Kidney capillary endothelial cell (primary cell): ENCODE measurements around the gene ITGAE.
"Not testable (repeated sequence)": the region's sequence is repeated elsewhere in the genome, so short reads cannot be mapped to it uniquely, and the experiment has no call there.

ENCODE experiments used
- DNase-seq: peaks from one replicate; pipeline ENCODE4 v3.0.0-alpha.2; 2018; ENCODE audit warnings: low spot score

ITGAE gene, protein sequence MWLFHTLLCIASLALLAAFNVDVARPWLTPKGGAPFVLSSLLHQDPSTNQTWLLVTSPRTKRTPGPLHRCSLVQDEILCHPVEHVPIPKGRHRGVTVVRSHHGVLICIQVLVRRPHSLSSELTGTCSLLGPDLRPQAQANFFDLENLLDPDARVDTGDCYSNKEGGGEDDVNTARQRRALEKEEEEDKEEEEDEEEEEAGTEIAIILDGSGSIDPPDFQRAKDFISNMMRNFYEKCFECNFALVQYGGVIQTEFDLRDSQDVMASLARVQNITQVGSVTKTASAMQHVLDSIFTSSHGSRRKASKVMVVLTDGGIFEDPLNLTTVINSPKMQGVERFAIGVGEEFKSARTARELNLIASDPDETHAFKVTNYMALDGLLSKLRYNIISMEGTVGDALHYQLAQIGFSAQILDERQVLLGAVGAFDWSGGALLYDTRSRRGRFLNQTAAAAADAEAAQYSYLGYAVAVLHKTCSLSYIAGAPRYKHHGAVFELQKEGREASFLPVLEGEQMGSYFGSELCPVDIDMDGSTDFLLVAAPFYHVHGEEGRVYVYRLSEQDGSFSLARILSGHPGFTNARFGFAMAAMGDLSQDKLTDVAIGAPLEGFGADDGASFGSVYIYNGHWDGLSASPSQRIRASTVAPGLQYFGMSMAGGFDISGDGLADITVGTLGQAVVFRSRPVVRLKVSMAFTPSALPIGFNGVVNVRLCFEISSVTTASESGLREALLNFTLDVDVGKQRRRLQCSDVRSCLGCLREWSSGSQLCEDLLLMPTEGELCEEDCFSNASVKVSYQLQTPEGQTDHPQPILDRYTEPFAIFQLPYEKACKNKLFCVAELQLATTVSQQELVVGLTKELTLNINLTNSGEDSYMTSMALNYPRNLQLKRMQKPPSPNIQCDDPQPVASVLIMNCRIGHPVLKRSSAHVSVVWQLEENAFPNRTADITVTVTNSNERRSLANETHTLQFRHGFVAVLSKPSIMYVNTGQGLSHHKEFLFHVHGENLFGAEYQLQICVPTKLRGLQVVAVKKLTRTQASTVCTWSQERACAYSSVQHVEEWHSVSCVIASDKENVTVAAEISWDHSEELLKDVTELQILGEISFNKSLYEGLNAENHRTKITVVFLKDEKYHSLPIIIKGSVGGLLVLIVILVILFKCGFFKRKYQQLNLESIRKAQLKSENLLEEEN

DNA sequence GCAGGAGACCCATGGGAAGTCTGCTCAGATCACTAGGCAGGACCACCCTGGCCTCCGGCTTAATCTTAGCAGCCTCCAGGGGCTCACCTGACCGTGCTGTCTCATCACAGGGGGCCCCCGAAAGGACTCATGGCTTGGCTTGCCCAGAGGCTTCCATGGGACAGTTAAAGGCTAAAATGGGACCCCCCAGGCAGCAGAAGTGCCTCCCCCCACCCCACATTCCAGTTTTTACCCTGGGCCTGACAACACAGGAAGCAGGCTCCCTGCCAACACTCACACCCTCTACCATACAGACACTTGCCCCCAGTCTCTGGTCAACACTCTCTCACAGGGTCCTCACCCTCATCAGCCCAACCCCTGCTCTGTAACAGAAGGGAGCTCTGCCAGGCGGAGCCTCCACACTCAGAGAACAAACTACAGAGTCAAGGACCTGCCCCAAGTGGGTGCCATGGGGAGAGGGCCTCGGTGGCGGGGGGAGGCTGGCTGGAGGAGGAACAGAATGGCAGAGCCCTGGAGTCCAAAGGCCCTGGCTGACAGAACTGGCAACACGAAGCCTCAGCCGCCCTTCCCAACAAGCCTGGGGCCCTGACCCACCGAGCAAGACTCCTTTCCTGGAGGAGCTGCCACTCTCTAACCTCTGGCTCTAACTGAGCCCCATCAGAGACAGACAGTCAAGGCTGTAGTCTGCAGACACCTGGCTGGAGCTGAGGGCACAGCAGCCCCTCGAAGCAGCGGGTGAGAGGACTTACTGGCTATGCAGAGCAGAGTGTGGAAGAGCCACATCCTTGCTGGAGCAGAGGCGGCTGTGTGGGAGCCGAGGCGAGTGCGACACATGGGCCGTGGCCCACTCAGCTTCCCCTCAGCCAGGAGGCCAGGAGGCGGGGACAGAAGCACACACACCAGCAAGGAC is at the start of gene ITGAE:
Gene ITGAE (minus strand): TSS at position 827 of the 910 bp plus-strand sequence. CDS start 44 bp downstream, at position 783.
- no peak for DNase-seq

DNA sequence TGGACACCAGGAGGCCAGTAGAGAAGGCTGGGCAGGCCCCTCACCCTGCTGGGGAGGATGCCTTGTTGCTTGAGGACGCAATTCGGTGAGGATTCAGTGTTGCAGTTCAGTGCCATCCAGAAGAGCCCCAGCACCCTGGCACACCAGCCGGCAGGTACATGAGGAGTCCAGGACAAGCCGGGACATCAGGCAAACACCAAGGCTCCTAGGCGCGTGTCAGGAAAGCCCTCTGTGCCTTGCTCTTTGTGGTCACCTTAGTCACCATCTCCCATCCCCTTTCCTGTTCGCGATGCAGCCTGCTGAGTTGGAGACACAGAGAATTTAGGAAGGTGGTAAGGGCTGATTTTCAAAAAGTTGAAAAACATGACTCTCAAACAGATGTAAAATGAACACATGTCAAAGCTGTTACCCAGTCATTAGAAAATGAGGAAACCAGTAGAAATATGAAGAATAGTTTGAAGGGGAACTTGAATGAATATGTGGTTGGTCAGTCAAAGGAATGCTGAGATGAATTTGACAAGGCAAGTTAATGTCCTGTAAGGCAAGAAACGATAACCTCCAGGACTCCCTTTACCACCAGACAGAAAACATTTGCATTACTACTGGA is 47.3 kb upstream of the ITGAE start:
- DNase-seq = no peak

DNA sequence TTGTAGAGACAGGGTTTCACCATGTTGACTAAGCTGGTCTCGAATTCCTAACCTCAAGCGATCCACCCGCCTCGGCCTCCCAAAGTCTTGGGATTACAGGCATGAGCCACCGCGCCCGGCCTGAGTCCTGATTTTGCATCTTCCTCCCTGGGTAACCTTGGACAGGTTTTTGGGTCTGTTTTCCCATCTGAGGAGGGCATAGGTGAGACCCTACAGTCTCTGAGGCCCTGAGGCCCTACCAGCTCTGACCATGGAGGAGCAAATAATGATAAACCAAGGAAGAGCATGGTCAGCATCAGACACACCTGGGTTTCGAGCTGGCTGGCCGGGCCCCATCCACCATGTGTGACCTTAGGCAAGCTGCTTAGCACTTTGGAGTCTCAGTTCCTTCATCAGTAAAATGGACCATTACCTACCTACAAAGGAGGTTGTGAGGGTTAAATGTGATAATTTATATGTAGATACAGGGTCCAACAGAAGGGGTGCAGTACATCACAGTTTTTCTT is 46.2 kb upstream of the ITGAE start:
- DNase-seq = no peak

DNA sequence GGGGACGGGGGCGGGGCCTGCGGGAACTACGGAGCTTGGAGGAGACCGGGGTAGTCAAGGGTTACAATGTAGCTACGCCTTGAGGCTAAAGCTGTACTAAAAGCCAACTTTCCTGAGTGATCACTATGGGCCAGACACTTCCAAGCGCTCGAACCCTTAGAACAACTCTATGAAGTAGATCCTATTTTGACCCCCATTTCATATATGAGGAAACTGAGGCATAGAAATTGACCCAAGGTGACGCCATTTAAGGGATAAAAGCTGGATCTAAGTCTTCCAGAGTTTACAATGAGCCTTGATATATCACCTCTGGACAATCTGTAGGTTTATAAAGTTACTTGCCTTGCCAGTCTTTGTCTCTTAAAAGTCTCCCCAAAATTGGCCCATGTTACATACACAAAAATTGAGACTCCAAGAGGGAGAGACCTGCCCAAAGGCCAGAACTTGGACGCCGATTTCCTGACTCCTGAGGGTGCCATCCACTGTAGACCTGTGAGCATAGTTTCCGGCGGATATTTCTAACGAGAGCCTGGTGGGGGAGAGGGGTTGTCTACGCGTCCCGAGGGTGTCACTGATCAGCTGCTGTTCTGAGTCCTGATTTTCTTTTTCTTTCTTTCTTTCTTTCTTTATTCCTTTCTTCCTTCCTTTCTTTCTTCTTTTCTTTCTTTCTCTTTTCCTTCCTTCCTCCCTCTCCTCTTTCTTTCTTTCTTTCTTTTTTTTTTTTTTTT is 45.6 kb upstream of the ITGAE start:
- no peak for DNase-seq

GRCh38 chr17:3845621-3846436 is 44.8 kb upstream of the ITGAE start, which contains the start of gene NCBP3:
TSS of gene NCBP3 (minus strand) at chr17:3846246. CDS start at chr17:3846223, 23 bp downstream.
- DNase-seq = peak; percentile 90

GRCh38 chr17:3845291-3845620 is 44.3 kb upstream of the ITGAE start:
- no peak for DNase-seq

- DNase-seq = not testable (repeated sequence)
Observed at GRCh38 chr17:3844556-3844955, 43.6 kb upstream of the ITGAE start.

GRCh38 chr17:3843935-3844516 is 43.0 kb upstream of the ITGAE start:
- DNase-seq = peak; percentile 42

- DNase-seq = no peak
Observed at GRCh38 chr17:3838206-3838605, 37.2 kb upstream of the ITGAE start.

- DNase-seq = no peak
Observed at GRCh38 chr17:3836551-3836950, 35.6 kb upstream of the ITGAE start.

DNA sequence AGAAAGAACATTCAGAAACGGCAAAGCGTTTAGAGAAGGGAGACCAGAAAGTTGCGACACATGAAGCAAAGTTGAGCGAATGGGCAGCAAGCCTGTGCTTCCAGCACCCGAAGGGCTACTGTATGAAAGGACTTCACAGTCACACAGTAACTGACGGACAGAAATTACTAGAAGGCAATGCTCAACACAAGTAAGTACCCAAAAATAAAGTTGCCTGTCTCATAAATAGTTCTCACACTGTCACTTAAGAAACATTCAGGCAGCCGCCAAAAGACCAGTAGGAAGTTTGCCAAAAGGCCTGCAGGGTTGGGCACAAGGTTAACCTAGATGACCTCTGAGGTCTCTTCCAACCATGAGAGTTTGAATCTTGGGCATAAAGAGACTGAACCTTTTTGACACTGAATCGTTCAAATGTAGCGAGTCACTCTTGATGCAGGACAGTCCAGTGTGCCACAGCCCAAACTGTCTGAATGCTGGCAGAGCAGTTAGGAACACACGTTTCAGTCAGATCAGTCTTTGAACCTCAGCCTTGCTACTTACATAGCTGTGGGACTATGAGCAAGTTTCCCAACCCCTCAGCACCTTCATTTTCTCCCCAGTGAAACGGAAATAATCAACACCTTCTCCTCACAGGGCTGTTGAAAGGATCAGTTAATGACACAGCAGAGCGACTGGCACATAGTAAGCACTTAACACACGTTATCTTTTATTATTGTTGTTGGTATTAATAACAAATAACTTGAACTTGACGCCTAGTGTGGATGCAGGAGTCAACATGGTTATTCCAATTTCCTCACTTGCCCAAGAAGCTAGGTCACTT is 34.6 kb upstream of the ITGAE start:
- DNase-seq = no peak

GRCh38 chr17:3834811-3835210 is 33.8 kb upstream of the ITGAE start:
- no peak for DNase-seq

DNA sequence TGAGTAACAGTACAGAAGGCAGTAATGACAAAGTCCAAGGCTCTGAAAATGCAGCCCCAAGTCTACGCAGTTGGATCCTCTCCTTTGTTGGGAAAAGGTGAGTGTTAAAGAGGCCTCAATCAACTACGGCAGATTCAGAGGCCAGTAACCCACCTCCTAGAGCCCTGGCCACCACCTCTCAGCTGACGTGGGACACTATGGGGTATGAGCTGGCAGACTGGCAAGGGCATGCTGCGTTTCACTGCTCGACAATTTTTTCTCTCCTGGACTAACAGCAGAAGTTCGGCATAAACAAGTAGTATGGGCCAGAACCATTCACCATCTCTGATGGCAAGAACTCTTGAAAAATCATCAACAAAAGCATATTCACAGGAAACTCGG is 27.9 kb upstream of the ITGAE start:
- no peak for DNase-seq

GRCh38 chr17:3828151-3828851 is 27.3 kb upstream of the ITGAE start:
- DNase-seq = no peak

- DNase-seq = peak; percentile 39
Observed at GRCh38 chr17:3827124-3827773, 26.3 kb upstream of the ITGAE start.

DNA sequence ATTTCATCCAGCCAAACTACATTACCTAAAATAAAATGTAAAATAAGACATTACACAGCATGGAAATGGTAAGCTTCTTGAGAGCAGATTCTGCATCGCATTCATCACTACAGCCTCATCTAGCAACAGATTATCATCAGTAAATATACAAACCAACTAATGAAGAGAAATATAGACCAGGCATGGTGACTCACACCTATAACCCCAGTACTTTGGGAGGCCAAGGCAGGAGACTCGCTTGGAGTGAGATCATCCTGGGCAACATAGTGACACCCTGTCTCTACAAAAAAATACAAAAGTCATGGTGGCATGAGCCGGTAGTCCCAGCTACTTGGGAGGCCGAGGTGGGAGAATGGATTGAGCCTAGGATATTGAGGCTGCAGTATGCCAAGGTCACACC is 25.2 kb upstream of the ITGAE start:
- DNase-seq = no peak

DNA sequence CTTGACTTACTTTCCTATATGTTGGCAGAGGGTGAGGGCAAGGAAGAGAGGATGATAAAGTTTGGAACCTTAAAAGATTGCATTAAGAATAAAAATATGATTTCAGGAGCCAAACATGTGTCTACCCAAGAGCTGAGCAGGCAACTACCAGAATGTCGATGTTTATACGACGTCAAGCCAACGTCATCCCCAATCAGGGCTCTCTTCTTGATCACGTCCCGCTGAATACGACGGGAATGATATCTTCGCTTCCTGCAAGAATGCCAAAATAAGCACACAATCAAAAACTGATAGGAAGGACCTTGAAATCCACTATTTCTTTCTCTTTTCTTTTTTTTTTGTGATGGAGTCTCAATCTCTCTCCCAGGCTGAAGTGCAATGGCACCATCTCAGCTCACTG is 20.1 kb upstream of the ITGAE start:
- DNase-seq = no peak
